ENCODE data around the gene SNX22. TPM values are rescaled to one million over a fixed set of nuclear protein-coding genes. Genes with fewer than 3 reads are reported as not detected.

The SNX22 gene
- polyA plus RNA-seq, 1 donor (not counting 4 experiments of a cell fraction or from before 2014, with no cell fraction given) = 0.04 TPM

DNA sequence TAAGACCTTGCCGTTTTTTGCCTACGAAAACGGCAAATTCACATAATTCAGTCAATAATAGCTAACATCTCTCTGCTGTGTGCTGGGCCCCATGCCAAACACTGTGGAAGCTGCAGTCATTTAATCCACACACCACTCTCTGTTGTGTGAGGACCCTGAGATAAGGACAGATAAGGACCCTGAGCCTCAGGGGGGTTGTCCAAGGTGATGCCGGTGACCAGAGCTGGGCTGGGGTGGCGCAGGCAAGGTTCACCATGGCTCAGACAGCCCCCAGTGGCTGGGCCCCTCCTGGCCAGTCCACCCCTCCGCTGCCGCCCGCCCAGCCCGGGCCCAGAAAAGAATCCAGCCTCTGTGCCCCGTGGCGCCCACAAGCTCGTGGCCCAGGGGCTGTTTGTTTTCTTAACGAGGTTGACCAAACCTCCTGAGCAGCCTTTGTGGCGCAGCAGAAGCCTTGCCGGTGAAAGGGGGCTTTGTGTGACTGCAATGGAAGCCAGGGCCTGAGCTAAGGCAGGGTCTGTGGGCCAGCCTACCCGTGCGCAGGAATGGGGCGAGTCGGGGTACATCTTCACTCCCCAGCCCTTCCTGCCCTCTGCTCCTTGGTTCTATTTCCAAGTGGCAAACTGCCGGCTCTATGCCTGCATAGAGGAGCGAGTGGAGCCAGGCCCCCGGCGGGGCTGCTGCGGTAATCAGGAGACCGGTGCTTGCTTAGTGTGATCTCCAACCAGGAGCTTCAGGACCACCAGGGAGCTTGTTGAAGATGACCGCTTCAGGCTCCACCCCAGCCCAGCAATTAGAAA is 4.4 kb upstream of the SNX22 start:
- Histone ChIP-seq H3K9me1 (ENCODE audit: control insufficient read depth, extremely low read depth, insufficient read depth, low read length) (no peaks in the 10 kb centered on the region), H3K9me3 (ENCODE audit: control insufficient read depth, low read depth, low read length) (no peaks in the 10 kb centered on the region), H2AFZ (ENCODE audit: control insufficient read depth, low read length) (no peak overlapping the region), H3K4me2 (ENCODE audit: control insufficient read depth, extremely low read depth, insufficient read depth, low read depth, low read length) (no peak overlapping the region), H3K27ac (ENCODE audit: control insufficient read depth, insufficient read depth, low read length) (no peak overlapping the region), H4K20me1 (ENCODE audit: control insufficient read depth, extremely low read depth, insufficient read depth, low read length) (no peaks in the 10 kb centered on the region), H3K36me3 (ENCODE audit: control insufficient read depth in 2 of 2, extremely low read depth in 1 of 2, insufficient read depth in 2 of 2, low read length in 2 of 2) (peaks cover 2 to 5% of the 10 kb centered on the region in 2 experiments), H3K27me3 (ENCODE audit: control insufficient read depth, extremely low read depth, insufficient read depth, low read length) (peaks cover 5% of the 10 kb centered on the region), H3K4me3 (ENCODE audit: control insufficient read depth in 2 of 3, extremely low read depth in 1 of 3, insufficient read depth in 2 of 3, low read depth in 1 of 3, low read length in 3 of 3) (no peak overlapping the region), H3K79me2 (ENCODE audit: control insufficient read depth, insufficient read depth, low read length) (no peaks in the 10 kb centered on the region), H3K4me1 (ENCODE audit: control insufficient read depth, extremely low read depth, insufficient read depth, low read length) (peaks cover 4% of the 10 kb centered on the region), H3K9ac (ENCODE audit: control insufficient read depth, extremely low read depth, insufficient read depth, low read length) (no peak overlapping the region)
- no peak for DNase-seq (ENCODE audit: low read depth, low spot score)
- TF ChIP-seq EZH2 (IDR thresholded peaks at IDR 0.05; ENCODE audit: low read length) = no peak
- TF ChIP-seq, protein P1, sequence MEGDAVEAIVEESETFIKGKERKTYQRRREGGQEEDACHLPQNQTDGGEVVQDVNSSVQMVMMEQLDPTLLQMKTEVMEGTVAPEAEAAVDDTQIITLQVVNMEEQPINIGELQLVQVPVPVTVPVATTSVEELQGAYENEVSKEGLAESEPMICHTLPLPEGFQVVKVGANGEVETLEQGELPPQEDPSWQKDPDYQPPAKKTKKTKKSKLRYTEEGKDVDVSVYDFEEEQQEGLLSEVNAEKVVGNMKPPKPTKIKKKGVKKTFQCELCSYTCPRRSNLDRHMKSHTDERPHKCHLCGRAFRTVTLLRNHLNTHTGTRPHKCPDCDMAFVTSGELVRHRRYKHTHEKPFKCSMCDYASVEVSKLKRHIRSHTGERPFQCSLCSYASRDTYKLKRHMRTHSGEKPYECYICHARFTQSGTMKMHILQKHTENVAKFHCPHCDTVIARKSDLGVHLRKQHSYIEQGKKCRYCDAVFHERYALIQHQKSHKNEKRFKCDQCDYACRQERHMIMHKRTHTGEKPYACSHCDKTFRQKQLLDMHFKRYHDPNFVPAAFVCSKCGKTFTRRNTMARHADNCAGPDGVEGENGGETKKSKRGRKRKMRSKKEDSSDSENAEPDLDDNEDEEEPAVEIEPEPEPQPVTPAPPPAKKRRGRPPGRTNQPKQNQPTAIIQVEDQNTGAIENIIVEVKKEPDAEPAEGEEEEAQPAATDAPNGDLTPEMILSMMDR (optimal IDR thresholded peaks at IDR 0.05 in 1 of 3, IDR thresholded peaks at IDR 0.05 in 1 of 3, conservative IDR thresholded peaks at IDR 0.05 in 1 of 3; ENCODE audit: extremely low read depth in 1 of 3, insufficient read depth in 2 of 3, low read length in 3 of 3) = no peak
- FAIRE-seq = no peak
- dilution Hi-C loops (cut with MboI; ENCODE audit: extremely low pct_ligation_motif_present, low sequenced_read_pairs) = no loop called here

- FAIRE-seq = no peak
- Histone ChIP-seq H2AFZ (ENCODE audit: control insufficient read depth, low read length) (no peak overlapping the region), H4K20me1 (ENCODE audit: control insufficient read depth, extremely low read depth, insufficient read depth, low read length) (no peaks in the 10 kb centered on the region), H3K4me2 (ENCODE audit: control insufficient read depth, extremely low read depth, insufficient read depth, low read depth, low read length) (no peak overlapping the region), H3K36me3 (ENCODE audit: control insufficient read depth in 2 of 2, extremely low read depth in 1 of 2, insufficient read depth in 2 of 2, low read length in 2 of 2) (peaks cover 2 to 5% of the 10 kb centered on the region in 2 experiments), H3K9me3 (ENCODE audit: control insufficient read depth, low read depth, low read length) (no peaks in the 10 kb centered on the region), H3K27ac (ENCODE audit: control insufficient read depth, insufficient read depth, low read length) (no peak overlapping the region), H3K9me1 (ENCODE audit: control insufficient read depth, extremely low read depth, insufficient read depth, low read length) (no peaks in the 10 kb centered on the region), H3K4me3 (ENCODE audit: control insufficient read depth in 2 of 3, extremely low read depth in 1 of 3, insufficient read depth in 2 of 3, low read depth in 1 of 3, low read length in 3 of 3) (no peak overlapping the region), H3K27me3 (ENCODE audit: control insufficient read depth, extremely low read depth, insufficient read depth, low read length) (peaks cover 15% of the 10 kb centered on the region), H3K79me2 (ENCODE audit: control insufficient read depth, insufficient read depth, low read length) (no peaks in the 10 kb centered on the region), H3K9ac (ENCODE audit: control insufficient read depth, extremely low read depth, insufficient read depth, low read length) (no peak overlapping the region), H3K4me1 (ENCODE audit: control insufficient read depth, extremely low read depth, insufficient read depth, low read length) (peaks cover 4% of the 10 kb centered on the region)
- no peak for DNase-seq (ENCODE audit: low read depth, low spot score)
- dilution Hi-C loops (cut with MboI; ENCODE audit: extremely low pct_ligation_motif_present, low sequenced_read_pairs) = no loop called here
- TF ChIP-seq EZH2 (IDR thresholded peaks at IDR 0.05; ENCODE audit: low read length) = no peak
- TF ChIP-seq, protein P1 (optimal IDR thresholded peaks at IDR 0.05 in 1 of 3, IDR thresholded peaks at IDR 0.05 in 1 of 3, conservative IDR thresholded peaks at IDR 0.05 in 1 of 3; ENCODE audit: extremely low read depth in 1 of 3, insufficient read depth in 2 of 3, low read length in 3 of 3) = no peak
These were observed 3.4 kb upstream of the SNX22 start for GRCh38 chr15:64148168-64148567.
